Measurements from ENCODE around the gene HSDL2. TPM values are rescaled to one million over a fixed set of nuclear protein-coding genes. Genes with fewer than 3 reads are reported as not detected.

The HSDL2 gene
- total RNA-seq, 1 donor from 2014 or later: 27.8 TPM

DNA sequence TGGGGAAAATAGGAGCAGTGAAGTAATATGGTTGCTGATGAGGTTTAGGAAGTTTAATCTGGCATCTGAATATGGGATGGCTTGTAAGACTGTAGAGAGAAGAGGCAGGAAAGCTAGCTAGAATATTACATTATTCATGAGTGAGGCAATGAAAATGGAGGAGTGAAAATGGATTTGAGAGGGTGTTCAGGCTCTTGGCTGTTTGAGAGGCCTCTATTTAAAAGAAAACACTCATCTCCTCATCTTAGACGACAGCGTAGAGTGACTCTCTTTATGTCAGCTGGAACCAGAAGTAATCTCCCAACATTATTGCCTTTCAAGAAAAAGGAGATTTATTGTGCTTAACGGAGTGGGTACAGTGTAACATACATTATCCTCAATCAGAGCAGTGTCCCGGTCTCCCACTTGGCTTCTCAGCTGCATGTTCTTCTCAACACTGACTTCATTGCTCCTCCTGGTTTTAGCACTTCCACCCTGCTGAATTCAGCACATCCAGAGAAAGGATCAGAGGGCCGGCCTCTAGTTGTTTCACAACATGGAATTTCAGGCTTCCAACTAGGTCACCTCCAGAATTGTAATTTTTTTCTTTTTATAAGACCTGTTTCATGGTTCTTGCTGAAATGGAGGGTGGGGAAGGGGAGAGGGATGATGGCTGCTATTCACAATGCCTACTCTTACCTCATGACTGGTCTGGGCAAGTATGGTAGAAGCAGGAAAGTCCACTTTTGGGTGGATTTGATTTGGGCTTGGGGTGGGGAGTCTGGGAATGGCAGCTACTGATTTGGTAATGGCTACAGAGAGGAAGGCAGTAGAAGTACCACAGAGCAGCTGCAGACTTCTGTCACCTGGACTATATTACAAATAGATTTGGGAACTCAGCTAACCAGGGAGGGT is 53.8 kb downstream of the HSDL2 start:
- Mint-ChIP-seq H3K36me3 (ENCODE audit: insufficient read depth) (peaks cover 21% of the 10 kb centered on the region), H3K27ac (no peak overlapping the region)

DNA sequence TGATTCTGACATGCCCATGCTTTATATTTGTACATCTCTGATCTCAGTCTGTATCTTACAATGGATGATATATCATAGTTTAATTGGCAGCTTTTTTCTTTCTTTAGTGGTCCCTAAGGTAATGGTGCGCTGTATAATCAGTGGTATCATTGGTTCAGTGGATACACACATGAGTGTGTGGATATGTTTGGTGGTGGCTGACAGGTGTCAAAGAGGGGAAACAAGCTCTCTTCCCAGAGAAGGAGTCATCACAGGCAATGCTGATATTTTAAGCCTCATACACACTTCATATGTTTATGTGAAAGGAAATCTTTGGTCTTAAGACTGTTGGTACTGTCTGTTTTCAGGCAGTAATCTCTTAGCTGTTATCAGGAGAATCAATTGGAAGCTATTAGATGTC is 54.6 kb downstream of the HSDL2 start:
- H3K27me3 Mint-ChIP-seq: no peaks in the 10 kb centered on the region
- TF ChIP-seq, protein P1, sequence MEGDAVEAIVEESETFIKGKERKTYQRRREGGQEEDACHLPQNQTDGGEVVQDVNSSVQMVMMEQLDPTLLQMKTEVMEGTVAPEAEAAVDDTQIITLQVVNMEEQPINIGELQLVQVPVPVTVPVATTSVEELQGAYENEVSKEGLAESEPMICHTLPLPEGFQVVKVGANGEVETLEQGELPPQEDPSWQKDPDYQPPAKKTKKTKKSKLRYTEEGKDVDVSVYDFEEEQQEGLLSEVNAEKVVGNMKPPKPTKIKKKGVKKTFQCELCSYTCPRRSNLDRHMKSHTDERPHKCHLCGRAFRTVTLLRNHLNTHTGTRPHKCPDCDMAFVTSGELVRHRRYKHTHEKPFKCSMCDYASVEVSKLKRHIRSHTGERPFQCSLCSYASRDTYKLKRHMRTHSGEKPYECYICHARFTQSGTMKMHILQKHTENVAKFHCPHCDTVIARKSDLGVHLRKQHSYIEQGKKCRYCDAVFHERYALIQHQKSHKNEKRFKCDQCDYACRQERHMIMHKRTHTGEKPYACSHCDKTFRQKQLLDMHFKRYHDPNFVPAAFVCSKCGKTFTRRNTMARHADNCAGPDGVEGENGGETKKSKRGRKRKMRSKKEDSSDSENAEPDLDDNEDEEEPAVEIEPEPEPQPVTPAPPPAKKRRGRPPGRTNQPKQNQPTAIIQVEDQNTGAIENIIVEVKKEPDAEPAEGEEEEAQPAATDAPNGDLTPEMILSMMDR (IDR thresholded peaks at IDR 0.05; ENCODE audit: unreplicated experiment): no peak
- peaks cover 17% of the 10 kb centered on the region for H3K36me3 Mint-ChIP-seq (ENCODE audit: insufficient read depth)
- DNase-seq (ENCODE audit: low spot score, unreplicated experiment): no peak
- H3K4me3 Mint-ChIP-seq (ENCODE audit: low read depth): no peak overlapping the region
- no peaks in the 10 kb centered on the region for H3K4me1 Mint-ChIP-seq (ENCODE audit: low read depth)
- H3K9me3 Mint-ChIP-seq (ENCODE audit: low read depth): no peaks in the 10 kb centered on the region
- no peak overlapping the region for H3K27ac Mint-ChIP-seq

More for the DNA sequence above, 53.8 kb downstream of the HSDL2 start:
- Mint-ChIP-seq H3K9me3 (ENCODE audit: low read depth) (no peaks in the 10 kb centered on the region), H3K4me3 (ENCODE audit: low read depth) (no peak overlapping the region), H3K4me1 (ENCODE audit: low read depth) (no peaks in the 10 kb centered on the region), H3K27me3 (no peaks in the 10 kb centered on the region)
- DNase-seq (ENCODE audit: low spot score, unreplicated experiment): no peak
- TF ChIP-seq, protein P1 (IDR thresholded peaks at IDR 0.05; ENCODE audit: unreplicated experiment): no peak

DNA sequence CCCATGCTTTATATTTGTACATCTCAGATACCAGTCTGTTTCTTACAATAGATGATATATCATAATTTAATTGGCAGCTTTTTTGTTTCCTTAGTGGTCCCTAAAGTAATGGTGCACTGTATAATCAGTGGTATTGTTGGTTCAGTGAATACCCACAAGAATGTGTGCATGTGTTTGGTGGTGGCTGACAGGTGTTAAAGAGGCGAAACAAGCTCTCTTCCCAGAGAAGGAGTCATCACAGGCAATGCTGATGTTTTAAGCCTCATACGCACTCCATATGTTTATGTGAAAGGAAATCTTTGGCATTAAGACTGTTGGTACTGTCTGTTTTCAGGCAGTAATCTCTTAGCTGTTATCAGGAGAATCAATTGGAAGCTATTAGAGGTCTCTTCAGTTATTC is 57.5 kb downstream of the HSDL2 start:
- Mint-ChIP-seq H3K4me3 (ENCODE audit: low read depth) (no peak overlapping the region), H3K27me3 (no peaks in the 10 kb centered on the region), H3K4me1 (ENCODE audit: low read depth) (no peaks in the 10 kb centered on the region), H3K9me3 (ENCODE audit: low read depth) (no peaks in the 10 kb centered on the region), H3K36me3 (ENCODE audit: insufficient read depth) (peaks cover 12% of the 10 kb centered on the region), H3K27ac (no peak overlapping the region)
- TF ChIP-seq, protein P1 (IDR thresholded peaks at IDR 0.05; ENCODE audit: unreplicated experiment): no peak
- DNase-seq (ENCODE audit: low spot score, unreplicated experiment): no peak

DNA sequence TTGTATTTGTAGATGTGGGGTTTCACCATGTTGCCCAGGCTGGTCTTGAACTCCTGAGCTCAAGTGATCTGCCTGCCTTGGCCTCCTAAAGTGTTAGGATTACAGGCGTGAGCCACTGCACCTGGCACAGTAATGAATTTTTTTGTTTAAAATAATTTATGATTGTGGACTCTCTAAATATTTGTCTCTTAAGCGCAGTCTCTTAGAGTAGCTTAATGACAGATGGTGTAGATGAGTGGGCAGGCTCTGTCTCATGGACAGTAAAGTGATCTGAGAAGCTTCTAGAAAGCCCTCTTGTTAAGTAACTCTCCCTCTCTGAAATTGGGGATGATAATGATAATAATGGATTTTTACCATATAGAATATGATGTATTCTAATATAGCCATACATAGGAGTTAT is 59.3 kb downstream of the HSDL2 start:
- no peaks in the 10 kb centered on the region for H3K27me3 Mint-ChIP-seq
- H3K27ac Mint-ChIP-seq: no peak overlapping the region
- H3K9me3 Mint-ChIP-seq (ENCODE audit: low read depth): no peaks in the 10 kb centered on the region
- no peak for DNase-seq (ENCODE audit: low spot score, unreplicated experiment)
- peaks cover 7% of the 10 kb centered on the region for H3K36me3 Mint-ChIP-seq (ENCODE audit: insufficient read depth)
- H3K4me1 Mint-ChIP-seq (ENCODE audit: low read depth): no peaks in the 10 kb centered on the region
- TF ChIP-seq, protein P1 (IDR thresholded peaks at IDR 0.05; ENCODE audit: unreplicated experiment): no peak
- no peak overlapping the region for H3K4me3 Mint-ChIP-seq (ENCODE audit: low read depth)

DNA sequence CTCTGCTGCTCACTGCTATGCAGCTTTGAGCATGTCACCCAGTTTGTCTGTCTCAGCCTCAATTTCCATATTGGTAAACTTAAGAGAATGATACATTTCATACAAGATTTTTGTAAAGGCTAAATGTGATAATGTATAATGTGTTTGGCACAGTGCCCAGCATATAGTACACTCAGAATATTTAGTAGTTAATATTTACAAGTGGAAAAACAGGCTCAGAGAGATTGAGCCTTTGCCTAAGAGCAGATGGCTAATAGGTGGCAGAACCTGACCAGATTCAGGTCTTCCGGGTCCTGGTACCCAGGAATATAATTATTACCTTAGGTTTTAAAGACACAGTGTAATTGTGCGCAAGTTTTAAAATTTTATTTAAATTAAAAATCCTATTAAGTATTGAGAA is 59.9 kb downstream of the HSDL2 start:
- Mint-ChIP-seq H3K27me3 (no peaks in the 10 kb centered on the region), H3K9me3 (ENCODE audit: low read depth) (no peaks in the 10 kb centered on the region), H3K4me1 (ENCODE audit: low read depth) (no peaks in the 10 kb centered on the region), H3K36me3 (ENCODE audit: insufficient read depth) (peaks cover 7% of the 10 kb centered on the region), H3K4me3 (ENCODE audit: low read depth) (no peak overlapping the region), H3K27ac (no peak overlapping the region)
- TF ChIP-seq, protein P1 (IDR thresholded peaks at IDR 0.05; ENCODE audit: unreplicated experiment): no peak
- DNase-seq (ENCODE audit: low spot score, unreplicated experiment): no peak

All from progenitor cell of endocrine pancreas (in vitro differentiated cells).